ENCODE measurements around the gene IGHMBP2.

IGHMBP2 gene

GRCh38 chr11:68905421-68906360, 2.0 kb downstream of the IGHMBP2 start:
- Histone ChIP-seq H3K27me3 (ENCODE audit: low read length) (no peaks in the 10 kb centered on the region), H4K20me1 (ENCODE audit: low read depth, low read length) (no peaks in the 10 kb centered on the region), H3K4me2 (ENCODE audit: low read depth, low read length, poor library complexity, severe bottlenecking) (peak overlapping the region; percentile 64), H3K79me2 (ENCODE audit: insufficient read depth, low read length) (peaks cover 55% of the 10 kb centered on the region), H3K4me3 (ENCODE audit: insufficient read depth, low read length, poor library complexity, severe bottlenecking) (no peak overlapping the region), H3K9me2 (replicated peaks; ENCODE audit: insufficient read depth, low read length) (no peaks in the 10 kb centered on the region), H3K27ac (ENCODE audit: low read depth, low read length) (no peak overlapping the region), H3F3A (ENCODE audit: insufficient read depth) (no peaks in the 10 kb centered on the region), H2AFZ (ENCODE audit: low read depth, low read length, severe bottlenecking) (no peak overlapping the region), H3K9me3 (ENCODE audit: insufficient read depth, low read length) (no peaks in the 10 kb centered on the region), H3K36me3 (ENCODE audit: low read length) (no peaks in the 10 kb centered on the region), H3K9ac (ENCODE audit: low read length) (0 out of 2 replicates have a peak overlapping the region, but pooled peaks have one; percentile 86)
- TF ChIP-seq, protein P1, sequence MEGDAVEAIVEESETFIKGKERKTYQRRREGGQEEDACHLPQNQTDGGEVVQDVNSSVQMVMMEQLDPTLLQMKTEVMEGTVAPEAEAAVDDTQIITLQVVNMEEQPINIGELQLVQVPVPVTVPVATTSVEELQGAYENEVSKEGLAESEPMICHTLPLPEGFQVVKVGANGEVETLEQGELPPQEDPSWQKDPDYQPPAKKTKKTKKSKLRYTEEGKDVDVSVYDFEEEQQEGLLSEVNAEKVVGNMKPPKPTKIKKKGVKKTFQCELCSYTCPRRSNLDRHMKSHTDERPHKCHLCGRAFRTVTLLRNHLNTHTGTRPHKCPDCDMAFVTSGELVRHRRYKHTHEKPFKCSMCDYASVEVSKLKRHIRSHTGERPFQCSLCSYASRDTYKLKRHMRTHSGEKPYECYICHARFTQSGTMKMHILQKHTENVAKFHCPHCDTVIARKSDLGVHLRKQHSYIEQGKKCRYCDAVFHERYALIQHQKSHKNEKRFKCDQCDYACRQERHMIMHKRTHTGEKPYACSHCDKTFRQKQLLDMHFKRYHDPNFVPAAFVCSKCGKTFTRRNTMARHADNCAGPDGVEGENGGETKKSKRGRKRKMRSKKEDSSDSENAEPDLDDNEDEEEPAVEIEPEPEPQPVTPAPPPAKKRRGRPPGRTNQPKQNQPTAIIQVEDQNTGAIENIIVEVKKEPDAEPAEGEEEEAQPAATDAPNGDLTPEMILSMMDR (IDR thresholded peaks at IDR 0.05; ENCODE audit: insufficient read depth, low read length, poor library complexity, severe bottlenecking) = no peak
- TF ChIP-seq EZH2phosphoT487 (conservative IDR thresholded peaks at IDR 0.05; ENCODE audit: low read length) = no peak

- Histone ChIP-seq H3K27me3 (ENCODE audit: low read length) (no peaks in the 10 kb centered on the region), H3K4me2 (ENCODE audit: low read depth, low read length, poor library complexity, severe bottlenecking) (no peak overlapping the region), H3K9ac (ENCODE audit: low read length) (no peak overlapping the region), H3K9me2 (replicated peaks; ENCODE audit: insufficient read depth, low read length) (no peaks in the 10 kb centered on the region), H3K27ac (ENCODE audit: low read depth, low read length) (no peak overlapping the region), H3K36me3 (ENCODE audit: low read length) (no peaks in the 10 kb centered on the region), H2AFZ (ENCODE audit: low read depth, low read length, severe bottlenecking) (no peak overlapping the region), H3F3A (ENCODE audit: insufficient read depth) (no peaks in the 10 kb centered on the region), H3K79me2 (ENCODE audit: insufficient read depth, low read length) (peaks cover 29% of the 10 kb centered on the region), H3K4me3 (ENCODE audit: insufficient read depth, low read length, poor library complexity, severe bottlenecking) (no peak overlapping the region), H4K20me1 (ENCODE audit: low read depth, low read length) (no peaks in the 10 kb centered on the region), H3K9me3 (ENCODE audit: insufficient read depth, low read length) (no peaks in the 10 kb centered on the region)
- TF ChIP-seq EZH2phosphoT487 (conservative IDR thresholded peaks at IDR 0.05; ENCODE audit: low read length) = no peak
- TF ChIP-seq, protein P1 (IDR thresholded peaks at IDR 0.05; ENCODE audit: insufficient read depth, low read length, poor library complexity, severe bottlenecking) = no peak
Measured at GRCh38 chr11:68908273-68908672, 4.6 kb downstream of the IGHMBP2 start.

- Histone ChIP-seq H3K27ac (ENCODE audit: low read depth, low read length) (no peak overlapping the region), H3F3A (ENCODE audit: insufficient read depth) (no peaks in the 10 kb centered on the region), H3K9me3 (ENCODE audit: insufficient read depth, low read length) (no peaks in the 10 kb centered on the region), H4K20me1 (ENCODE audit: low read depth, low read length) (no peaks in the 10 kb centered on the region), H3K4me3 (ENCODE audit: insufficient read depth, low read length, poor library complexity, severe bottlenecking) (no peak overlapping the region), H3K9ac (ENCODE audit: low read length) (no peak overlapping the region), H3K79me2 (ENCODE audit: insufficient read depth, low read length) (peaks cover 4% of the 10 kb centered on the region), H3K36me3 (ENCODE audit: low read length) (no peaks in the 10 kb centered on the region), H3K9me2 (replicated peaks; ENCODE audit: insufficient read depth, low read length) (no peaks in the 10 kb centered on the region), H3K27me3 (ENCODE audit: low read length) (no peaks in the 10 kb centered on the region), H3K4me2 (ENCODE audit: low read depth, low read length, poor library complexity, severe bottlenecking) (no peak overlapping the region), H2AFZ (ENCODE audit: low read depth, low read length, severe bottlenecking) (no peak overlapping the region)
- no peak for TF ChIP-seq EZH2phosphoT487 (conservative IDR thresholded peaks at IDR 0.05; ENCODE audit: low read length)
- TF ChIP-seq, protein P1 (IDR thresholded peaks at IDR 0.05; ENCODE audit: insufficient read depth, low read length, poor library complexity, severe bottlenecking) = no peak
Measured at GRCh38 chr11:68910965-68911364, 7.3 kb downstream of the IGHMBP2 start.

All from SU-DHL-6 (cell line).